Keratinocyte (primary cell): ENCODE measurements around the gene REPS1.

Experiments used
- CTCF ChIP-seq, 3 experiments: IDR thresholded peaks in 1 of 3; conservative IDR thresholded peaks in 1 of 3; optimal IDR thresholded peaks in 1 of 3; 2 replicates in 2 of 3; 3 replicates in 1 of 3; pipeline versions ENCODE3 to v1.5.1; 2011; ENCODE audit warnings: low read length in 3 of 3, mild to moderate bottlenecking in 3 of 3, moderate library complexity in 2 of 3, control low read depth in 1 of 3, inconsistent platforms in 1 of 3; ENCODE audit not compliant: insufficient read depth in 2 of 3; ENCODE audit errors: extremely low read depth in 1 of 3
- EZH2 ChIP-seq: IDR thresholded peaks from one replicate; pipeline ENCODE4 v1.6.1; 2012; ENCODE audit warnings: inconsistent platforms, mild to moderate bottlenecking, low read length, moderate library complexity

- TF ChIP-seq CTCF (optimal IDR thresholded peaks at IDR 0.05 in 1 of 3, IDR thresholded peaks at IDR 0.05 in 1 of 3, conservative IDR thresholded peaks at IDR 0.05 in 1 of 3; ENCODE audit: extremely low read depth in 1 of 3, insufficient read depth in 2 of 3, low read length in 3 of 3) = no peak
- no peak for TF ChIP-seq EZH2
These were observed 44.9 kb downstream of the REPS1 start for GRCh38 chr6:138943089-138943625.
